ENCODE measurements around the gene KLHL6.
"Not testable (repeated sequence)": the region's sequence is repeated elsewhere in the genome, so short reads cannot be mapped to it uniquely, and the experiment has no call there.

KLHL6 gene

DNA sequence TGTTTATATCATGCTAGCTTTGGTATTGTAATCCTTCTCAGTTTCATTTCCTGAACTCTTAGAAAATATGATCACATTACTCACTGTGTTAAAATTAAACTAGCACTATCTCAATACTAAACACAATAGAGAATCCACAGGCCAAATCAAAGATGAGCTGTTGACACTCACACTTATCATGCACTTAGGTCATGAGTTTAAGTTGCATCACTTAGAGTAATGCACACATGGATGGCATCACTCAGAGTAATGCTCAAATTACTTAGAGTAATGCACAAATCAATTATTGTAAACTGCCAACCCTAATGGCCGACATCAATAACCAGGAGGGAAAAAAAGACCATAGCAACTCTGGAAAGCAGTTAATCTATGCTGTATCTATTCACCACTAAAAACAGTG lies 87.1 kb downstream of the KLHL6 start:
- H3K27me3 ChIP-seq (ENCODE audit: control insufficient read depth, insufficient read depth, low read length), result no peaks in the 10 kb centered on the region
- H3K36me3 ChIP-seq (ENCODE audit: control insufficient read depth, insufficient read depth, low read length), result no peaks in the 10 kb centered on the region
- no peak overlapping the region for H3K9ac ChIP-seq (ENCODE audit: low read depth, low read length)
- H3K9me3 ChIP-seq (ENCODE audit: control insufficient read depth, insufficient read depth, low read length), result no peaks in the 10 kb centered on the region
- H3K4me3 ChIP-seq (ENCODE audit: low read depth, low read length), result no peak overlapping the region
- no peaks in the 10 kb centered on the region for H3K4me1 ChIP-seq (ENCODE audit: control insufficient read depth, insufficient read depth, low read length)

GRCh38 chr3:183466575-183466974 lies 88.9 kb downstream of the KLHL6 start:
- Histone ChIP-seq H3K4me3 (ENCODE audit: low read depth, low read length) (no peak overlapping the region), H3K36me3 (ENCODE audit: control insufficient read depth, insufficient read depth, low read length) (no peaks in the 10 kb centered on the region), H3K9ac (ENCODE audit: low read depth, low read length) (no peak overlapping the region), H3K27me3 (ENCODE audit: control insufficient read depth, insufficient read depth, low read length) (no peaks in the 10 kb centered on the region), H3K4me1 (ENCODE audit: control insufficient read depth, insufficient read depth, low read length) (no peaks in the 10 kb centered on the region), H3K9me3 (ENCODE audit: control insufficient read depth, insufficient read depth, low read length) (no peaks in the 10 kb centered on the region)

DNA sequence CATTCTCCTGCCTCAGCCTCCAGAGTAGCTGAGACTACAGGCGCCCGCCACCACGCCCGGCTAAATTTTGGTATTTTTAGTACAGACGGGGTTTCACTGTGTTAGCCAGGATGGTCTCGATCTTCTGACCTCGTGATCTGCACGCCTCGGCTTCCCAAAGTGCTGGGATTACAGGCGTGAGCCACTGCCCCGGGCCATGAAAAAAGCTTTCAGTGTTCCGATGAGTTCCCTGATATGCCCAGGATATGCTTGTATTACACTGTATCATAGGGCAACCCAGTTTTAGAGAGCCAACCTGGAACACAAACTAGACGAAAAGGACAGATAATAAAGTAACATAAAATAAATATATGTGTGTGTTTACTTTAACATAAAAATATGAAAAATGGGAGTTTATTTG lies 89.8 kb downstream of the KLHL6 start:
- H3K27me3 ChIP-seq (ENCODE audit: control insufficient read depth, insufficient read depth, low read length); H3K9me3 ChIP-seq (ENCODE audit: control insufficient read depth, insufficient read depth, low read length); H3K4me3 ChIP-seq (ENCODE audit: low read depth, low read length); H3K36me3 ChIP-seq (ENCODE audit: control insufficient read depth, insufficient read depth, low read length); H3K9ac ChIP-seq (ENCODE audit: low read depth, low read length); H3K4me1 ChIP-seq (ENCODE audit: control insufficient read depth, insufficient read depth, low read length): not testable (repeated sequence)

DNA sequence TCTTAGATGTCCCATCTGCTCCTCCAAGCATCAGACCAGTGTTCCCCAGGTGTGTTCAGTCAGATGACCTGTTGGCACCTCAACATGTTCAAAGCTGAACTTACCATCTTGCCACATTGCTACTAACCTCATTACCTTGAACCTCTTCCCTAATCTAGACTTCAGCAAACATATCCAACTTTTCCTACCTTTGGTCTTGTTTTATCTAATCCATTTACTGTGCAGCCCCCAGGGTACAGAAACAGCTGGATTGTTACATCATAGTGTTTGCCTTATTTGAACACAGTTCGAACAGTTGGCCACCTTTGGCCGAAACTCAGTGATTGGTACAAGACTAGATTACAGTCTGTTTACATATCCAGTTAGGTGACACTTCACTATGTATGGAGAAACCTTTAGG lies 91.0 kb downstream of the KLHL6 start:
- Histone ChIP-seq H3K4me1 (ENCODE audit: control insufficient read depth, insufficient read depth, low read length) (no peaks in the 10 kb centered on the region), H3K36me3 (ENCODE audit: control insufficient read depth, insufficient read depth, low read length) (no peaks in the 10 kb centered on the region), H3K9me3 (ENCODE audit: control insufficient read depth, insufficient read depth, low read length) (no peaks in the 10 kb centered on the region), H3K4me3 (ENCODE audit: low read depth, low read length) (no peak overlapping the region), H3K27me3 (ENCODE audit: control insufficient read depth, insufficient read depth, low read length) (no peaks in the 10 kb centered on the region), H3K9ac (ENCODE audit: low read depth, low read length) (no peak overlapping the region)

GRCh38 chr3:183460081-183461055 lies 95.1 kb downstream of the KLHL6 start:
- no peaks in the 10 kb centered on the region for H3K36me3 ChIP-seq (ENCODE audit: control insufficient read depth, insufficient read depth, low read length)
- no peaks in the 10 kb centered on the region for H3K27me3 ChIP-seq (ENCODE audit: control insufficient read depth, insufficient read depth, low read length)
- no peaks in the 10 kb centered on the region for H3K4me1 ChIP-seq (ENCODE audit: control insufficient read depth, insufficient read depth, low read length)
- no peaks in the 10 kb centered on the region for H3K9me3 ChIP-seq (ENCODE audit: control insufficient read depth, insufficient read depth, low read length)
- H3K9ac ChIP-seq (ENCODE audit: low read depth, low read length), result no peak overlapping the region
- no peak overlapping the region for H3K4me3 ChIP-seq (ENCODE audit: low read depth, low read length)

DNA sequence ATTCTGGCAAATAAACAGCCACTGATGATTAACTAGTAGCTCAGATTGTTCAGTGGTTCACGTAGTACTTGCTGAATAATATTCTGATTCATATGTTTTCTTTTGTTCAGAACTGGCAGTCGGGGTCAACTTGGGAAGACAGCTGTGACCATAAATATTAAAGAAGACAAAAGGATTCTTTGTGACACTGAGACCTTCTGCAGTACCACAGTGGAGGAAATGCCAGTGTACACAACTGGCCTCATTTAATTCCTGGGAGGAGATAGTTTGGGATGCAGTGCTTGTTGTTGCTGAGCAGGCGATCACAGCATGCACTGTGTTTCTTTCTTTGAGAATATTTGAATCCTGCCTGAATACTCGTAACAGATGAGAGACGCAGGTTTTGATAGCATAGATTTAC lies 100.4 kb downstream of the KLHL6 start:
- H3K4me3 ChIP-seq (ENCODE audit: low read depth, low read length), result no peak overlapping the region

DNA sequence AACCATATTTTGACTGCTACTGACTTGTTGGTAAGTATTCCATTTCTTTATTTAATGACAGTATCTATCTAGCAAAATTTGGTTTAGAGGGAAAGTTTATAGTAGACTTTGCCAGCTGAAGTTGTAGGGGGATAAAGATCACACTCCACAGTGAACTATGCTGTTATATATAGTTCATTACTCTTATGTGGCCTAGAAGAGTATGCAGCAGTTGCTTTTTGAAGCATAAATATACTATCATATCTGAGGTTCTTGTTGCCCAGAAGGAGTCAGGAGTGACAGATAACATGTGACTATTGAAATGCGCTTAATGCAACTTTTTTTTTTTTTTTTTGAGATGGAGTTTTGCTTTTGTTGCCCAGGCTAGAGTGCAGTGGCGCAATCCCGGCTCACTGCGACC lies 101.4 kb downstream of the KLHL6 start:
- Histone ChIP-seq H3K9ac (ENCODE audit: low read depth, low read length) (no peak overlapping the region), H3K4me3 (ENCODE audit: low read depth, low read length) (no peak overlapping the region), H3K27me3 (ENCODE audit: control insufficient read depth, insufficient read depth, low read length) (no peaks in the 10 kb centered on the region), H3K36me3 (ENCODE audit: control insufficient read depth, insufficient read depth, low read length) (no peaks in the 10 kb centered on the region), H3K4me1 (ENCODE audit: control insufficient read depth, insufficient read depth, low read length) (no peaks in the 10 kb centered on the region), H3K9me3 (ENCODE audit: control insufficient read depth, insufficient read depth, low read length) (no peaks in the 10 kb centered on the region)

More for the DNA sequence above, 100.4 kb downstream of the KLHL6 start:
- no peaks in the 10 kb centered on the region for H3K36me3 ChIP-seq (ENCODE audit: control insufficient read depth, insufficient read depth, low read length)
- H3K9ac ChIP-seq (ENCODE audit: low read depth, low read length), result no peak overlapping the region
- H3K9me3 ChIP-seq (ENCODE audit: control insufficient read depth, insufficient read depth, low read length), result no peaks in the 10 kb centered on the region
- H3K4me1 ChIP-seq (ENCODE audit: control insufficient read depth, insufficient read depth, low read length), result no peaks in the 10 kb centered on the region
- H3K27me3 ChIP-seq (ENCODE audit: control insufficient read depth, insufficient read depth, low read length), result no peaks in the 10 kb centered on the region

DNA sequence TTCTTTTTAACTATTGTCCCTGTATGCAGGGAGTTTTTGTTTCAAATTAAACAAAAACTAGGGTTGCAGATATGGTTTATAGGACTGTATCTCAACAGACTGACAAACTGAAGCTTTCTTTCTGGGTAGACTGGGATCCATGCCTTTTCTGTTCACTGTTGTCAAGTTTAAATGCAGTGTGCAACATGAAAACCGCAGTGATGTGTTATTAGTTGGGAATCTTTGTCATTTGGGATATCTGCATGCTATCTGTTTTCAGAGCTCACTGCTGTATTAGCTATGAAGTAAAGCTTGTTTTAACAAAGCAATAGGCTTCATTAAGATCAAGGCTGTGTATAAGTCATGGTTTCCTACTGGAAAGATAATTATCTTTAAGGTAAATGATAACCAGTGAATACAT lies 105.7 kb downstream of the KLHL6 start:
- Histone ChIP-seq H3K4me3 (ENCODE audit: low read depth, low read length) (no peak overlapping the region), H3K27me3 (ENCODE audit: control insufficient read depth, insufficient read depth, low read length) (no peaks in the 10 kb centered on the region), H3K9me3 (ENCODE audit: control insufficient read depth, insufficient read depth, low read length) (no peaks in the 10 kb centered on the region), H3K9ac (ENCODE audit: low read depth, low read length) (no peak overlapping the region), H3K4me1 (ENCODE audit: control insufficient read depth, insufficient read depth, low read length) (no peaks in the 10 kb centered on the region), H3K36me3 (ENCODE audit: control insufficient read depth, insufficient read depth, low read length) (no peaks in the 10 kb centered on the region)

DNA sequence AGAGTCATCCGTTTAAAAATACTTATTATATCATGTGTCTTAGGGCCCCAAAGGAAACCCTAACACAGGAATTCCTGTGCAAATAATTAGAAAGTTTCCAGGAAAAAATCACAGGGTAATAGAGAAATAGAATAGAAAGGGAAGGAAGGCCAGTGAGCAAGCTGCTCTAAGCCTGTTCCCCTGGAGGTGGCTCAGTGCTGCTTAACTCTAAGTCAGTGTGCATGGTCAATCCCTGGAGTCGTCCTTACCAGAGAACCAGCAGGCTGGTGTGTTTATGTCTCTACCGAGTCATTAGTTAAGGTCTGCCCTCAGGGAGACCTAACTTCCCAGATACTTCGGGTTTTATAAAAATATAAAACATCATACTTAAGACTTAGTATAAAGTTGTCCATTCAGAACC lies 106.1 kb downstream of the KLHL6 start:
- no peaks in the 10 kb centered on the region for H3K9me3 ChIP-seq (ENCODE audit: control insufficient read depth, insufficient read depth, low read length)
- no peaks in the 10 kb centered on the region for H3K36me3 ChIP-seq (ENCODE audit: control insufficient read depth, insufficient read depth, low read length)
- H3K4me3 ChIP-seq (ENCODE audit: low read depth, low read length), result no peak overlapping the region
- H3K27me3 ChIP-seq (ENCODE audit: control insufficient read depth, insufficient read depth, low read length), result no peaks in the 10 kb centered on the region
- H3K4me1 ChIP-seq (ENCODE audit: control insufficient read depth, insufficient read depth, low read length), result no peaks in the 10 kb centered on the region
- H3K9ac ChIP-seq (ENCODE audit: low read depth, low read length), result no peak overlapping the region

DNA sequence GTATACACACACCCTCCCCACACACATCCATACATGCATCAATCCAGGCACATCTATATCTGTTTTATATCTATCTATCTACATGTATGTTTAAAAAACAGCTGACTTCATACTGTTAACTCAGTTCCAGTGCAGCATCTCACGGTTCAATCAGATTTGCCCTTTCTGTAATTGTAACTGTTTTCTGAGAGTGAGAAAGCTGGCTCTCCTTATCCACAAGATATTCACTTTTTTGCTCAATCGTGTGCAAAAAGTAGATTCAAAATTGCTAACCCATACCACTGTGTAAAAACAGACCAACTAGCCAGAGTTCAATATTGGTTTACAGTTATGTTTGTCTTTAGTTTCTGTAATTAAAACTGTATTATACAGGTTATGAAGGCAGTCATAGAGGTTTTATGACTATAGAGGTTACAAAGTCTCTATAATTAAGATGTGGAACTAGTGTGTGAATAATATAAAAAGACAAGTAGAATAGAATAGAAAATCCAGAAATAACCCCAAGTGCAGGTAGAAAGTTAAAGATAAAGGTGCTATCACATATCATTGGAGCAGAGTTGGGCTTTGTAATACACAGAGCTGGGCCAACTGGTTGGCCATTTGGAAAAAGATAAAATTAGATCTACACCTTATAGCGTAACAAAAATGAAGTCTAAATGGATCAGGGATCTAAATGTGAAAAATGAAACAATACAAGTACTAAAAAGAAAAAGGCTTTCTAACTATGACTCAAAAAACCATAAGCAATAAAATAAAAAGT lies 107.0 kb downstream of the KLHL6 start:
- peak overlapping the region; percentile 95 for H3K4me3 ChIP-seq (ENCODE audit: low read depth, low read length)

DNA sequence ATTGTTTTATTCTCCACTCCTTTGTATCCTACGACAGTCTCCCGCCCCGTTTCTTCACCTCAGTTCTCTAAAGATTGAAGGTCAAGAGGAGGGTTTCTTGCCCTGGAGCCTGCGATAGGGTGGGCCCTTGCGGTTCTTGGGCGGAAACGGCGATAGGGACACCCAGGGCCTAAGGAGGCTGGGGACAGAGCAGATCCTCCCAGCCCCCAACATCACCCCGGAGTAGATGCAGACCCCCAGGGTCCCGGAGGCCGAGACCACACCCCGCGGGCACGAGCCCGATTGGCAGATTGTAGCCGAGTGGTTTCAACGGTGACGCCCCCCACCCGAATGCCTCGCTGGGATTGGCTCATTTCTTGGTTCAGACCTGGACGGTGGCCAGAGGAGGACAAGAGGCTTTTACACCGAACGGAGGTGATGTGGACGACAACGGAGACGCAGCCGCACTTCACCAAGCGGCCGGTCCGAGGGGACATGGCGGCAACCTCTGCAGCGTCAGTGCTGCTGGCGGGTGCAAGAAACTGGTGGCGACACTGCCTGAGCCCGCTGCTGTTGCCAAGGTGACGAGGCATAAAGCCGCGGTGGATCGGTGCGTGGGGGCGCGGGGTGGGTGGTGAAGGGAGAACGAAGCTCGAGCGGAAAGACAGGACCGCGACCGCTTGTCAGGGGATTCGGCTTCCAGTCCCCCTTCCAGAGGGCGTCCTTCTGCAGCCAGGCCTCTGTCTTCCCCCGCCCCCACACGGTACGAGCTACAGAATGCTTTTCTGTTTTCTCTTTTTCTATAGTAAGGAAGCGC lies 108.1 kb downstream of the KLHL6 start:
- Histone ChIP-seq H3K4me1 (ENCODE audit: control insufficient read depth, insufficient read depth, low read length) (no peaks in the 10 kb centered on the region), H3K36me3 (ENCODE audit: control insufficient read depth, insufficient read depth, low read length) (no peaks in the 10 kb centered on the region), H3K4me3 (ENCODE audit: low read depth, low read length) (peak overlapping the region; percentile 95), H3K9ac (ENCODE audit: low read depth, low read length) (peak overlapping the region; percentile 73), H3K9me3 (ENCODE audit: control insufficient read depth, insufficient read depth, low read length) (peaks cover 7% of the 10 kb centered on the region), H3K27me3 (ENCODE audit: control insufficient read depth, insufficient read depth, low read length) (no peaks in the 10 kb centered on the region)

More for the DNA sequence above, 107.0 kb downstream of the KLHL6 start:
- H3K4me1 ChIP-seq (ENCODE audit: control insufficient read depth, insufficient read depth, low read length), result no peaks in the 10 kb centered on the region
- peaks cover 3% of the 10 kb centered on the region for H3K9me3 ChIP-seq (ENCODE audit: control insufficient read depth, insufficient read depth, low read length)
- no peaks in the 10 kb centered on the region for H3K27me3 ChIP-seq (ENCODE audit: control insufficient read depth, insufficient read depth, low read length)
- no peaks in the 10 kb centered on the region for H3K36me3 ChIP-seq (ENCODE audit: control insufficient read depth, insufficient read depth, low read length)
- no peak overlapping the region for H3K9ac ChIP-seq (ENCODE audit: low read depth, low read length)
